ENCODE results near the gene ZNF440.
A peak's percentile ranks its signal among the peaks of the same experiment; 100 is the strongest.
"Not testable (repeated sequence)": the region's sequence is repeated elsewhere in the genome, so short reads cannot be mapped to it uniquely, and the experiment has no call there.

The ZNF440 gene

DNA sequence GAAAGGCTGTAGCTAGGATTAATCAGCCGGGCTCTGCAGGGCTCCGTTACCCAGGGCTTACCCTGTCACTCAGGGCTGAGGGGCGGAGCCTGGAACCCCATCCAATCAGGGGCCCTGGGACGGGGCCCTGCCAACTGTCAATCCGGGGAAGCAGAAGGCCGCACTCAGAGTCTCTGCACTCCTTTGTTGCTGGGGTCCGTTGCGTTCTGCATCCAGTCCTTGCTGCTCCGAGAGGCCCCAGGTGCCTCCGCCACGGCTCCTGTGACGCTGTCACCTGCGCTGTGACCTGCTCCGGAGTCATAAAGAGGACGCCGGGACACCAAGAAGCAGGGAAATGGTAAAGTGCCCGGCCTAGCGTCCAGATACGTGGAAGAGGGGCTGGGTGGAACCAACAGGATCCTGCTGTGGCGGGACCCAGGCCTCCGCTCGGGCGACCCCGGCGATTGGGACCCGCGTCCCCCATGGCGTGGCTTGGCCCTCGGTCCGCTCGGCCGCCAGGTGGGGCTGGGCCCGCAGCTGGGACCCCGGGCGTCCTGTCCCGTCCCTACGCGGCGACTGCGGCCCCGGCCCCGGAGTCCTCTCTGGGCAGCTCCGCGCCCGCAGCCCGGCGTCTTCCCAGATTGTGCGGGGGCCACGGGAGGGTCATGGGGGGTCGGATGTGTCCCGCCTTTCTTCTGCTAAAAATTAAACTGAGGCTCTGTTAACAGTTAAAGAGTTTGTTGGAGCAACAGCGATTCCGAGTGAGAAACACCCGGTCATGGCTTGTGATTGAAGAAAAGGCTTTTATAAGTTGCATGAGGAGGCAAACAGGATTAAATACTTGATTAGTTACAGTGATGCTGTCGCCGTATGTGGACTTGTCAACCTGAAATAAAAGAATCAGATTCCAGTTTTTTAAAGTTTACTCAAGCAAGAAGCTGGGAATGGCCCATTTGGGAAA is 15.4 kb upstream of the ZNF440 start, which contains the start of gene ZNF491:
Gene ZNF491, plus strand, starts transcription at position 133 of the 940 bp plus-strand sequence. CDS start 7,431 bp downstream, outside the sequence.
- Mint-ChIP-seq H3K9me3 (peaks cover 14% of the 10 kb centered on the region), H3K27ac (peak within 1 kb of the TSS; percentile 76)
- CTCF ChIA-PET = interaction anchor here (0.6 to 2.4 kb wide), 22 partner anchors 8 to 425 kb away, joined by 3 to 24 read pairs (median 4); partner anchors contain the start of genes ZNF20, ZNF440, ZNF69 and ZNF700

DNA sequence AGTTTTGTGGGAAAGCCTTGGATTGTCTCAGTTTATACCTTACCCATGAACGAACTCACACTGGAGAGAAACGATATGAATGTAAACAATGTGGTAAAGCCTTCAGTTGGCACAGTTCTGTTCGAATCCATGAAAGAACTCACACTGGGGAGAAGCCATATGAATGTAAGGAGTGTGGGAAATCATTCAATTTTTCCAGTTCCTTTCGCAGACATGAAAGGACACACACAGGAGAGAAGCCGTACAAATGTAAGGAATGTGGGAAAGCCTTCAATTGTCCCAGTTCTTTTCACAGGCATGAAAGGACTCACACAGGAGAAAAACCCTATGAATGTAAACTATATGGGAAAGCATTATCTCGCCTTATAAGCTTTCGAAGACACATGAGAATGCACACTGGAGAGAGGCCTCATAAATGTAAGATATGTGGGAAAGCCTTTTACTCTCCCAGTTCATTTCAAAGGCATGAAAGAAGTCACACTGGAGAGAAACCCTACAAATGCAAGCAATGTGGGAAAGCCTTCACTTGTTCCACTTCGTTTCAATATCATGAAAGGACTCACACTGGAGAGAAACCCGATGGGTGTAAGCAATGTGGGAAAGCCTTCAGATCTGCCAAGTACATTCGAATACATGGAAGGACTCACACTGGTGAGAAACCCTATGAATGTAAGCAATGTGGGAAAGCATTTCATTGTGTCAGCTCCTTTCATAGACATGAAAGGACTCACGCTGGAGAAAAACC is 7.5 kb upstream of the ZNF440 start:
- Mint-ChIP-seq H3K27ac (no peak overlapping the region), H3K27me3 (no peaks in the 10 kb centered on the region), H3K36me3 (peaks cover 12% of the 10 kb centered on the region), H3K9me3 (peaks cover 59% of the 10 kb centered on the region), H3K4me1 (no peaks in the 10 kb centered on the region), H3K4me3 (no peak overlapping the region)
- CTCF ChIA-PET = no interaction called here
- DNase-seq = no peak

More for the DNA sequence above, 15.4 kb upstream of the ZNF440 start, which contains the start of gene ZNF491:
- Mint-ChIP-seq H3K4me3 (peak within 1 kb of the TSS; percentile 84), H3K27me3 (peaks cover 21% of the 10 kb centered on the region), H3K4me1 (peaks cover 17% of the 10 kb centered on the region), H3K36me3 (peaks cover 2% of the 10 kb centered on the region)
- peak; percentile 90 for DNase-seq

DNA sequence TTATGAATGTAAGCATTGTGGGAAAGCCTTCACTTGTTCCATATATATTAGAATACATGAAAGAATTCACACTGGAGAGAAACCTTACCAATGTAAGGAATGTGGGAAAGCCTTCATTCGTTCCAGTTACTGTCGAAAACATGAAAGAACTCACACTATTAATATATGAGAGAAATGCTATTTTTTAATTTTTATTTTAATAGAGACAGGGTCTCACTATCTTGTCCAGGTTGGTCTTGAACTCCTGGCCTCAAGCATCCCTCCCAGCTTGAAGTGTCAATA is 7.0 kb upstream of the ZNF440 start:
- CTCF ChIA-PET = no interaction called here
- Mint-ChIP-seq H3K27ac (no peak overlapping the region), H3K27me3 (no peaks in the 10 kb centered on the region), H3K4me1 (no peaks in the 10 kb centered on the region), H3K4me3 (no peak overlapping the region), H3K9me3 (peaks cover 60% of the 10 kb centered on the region), H3K36me3 (peaks cover 12% of the 10 kb centered on the region)
- no peak for DNase-seq

DNA sequence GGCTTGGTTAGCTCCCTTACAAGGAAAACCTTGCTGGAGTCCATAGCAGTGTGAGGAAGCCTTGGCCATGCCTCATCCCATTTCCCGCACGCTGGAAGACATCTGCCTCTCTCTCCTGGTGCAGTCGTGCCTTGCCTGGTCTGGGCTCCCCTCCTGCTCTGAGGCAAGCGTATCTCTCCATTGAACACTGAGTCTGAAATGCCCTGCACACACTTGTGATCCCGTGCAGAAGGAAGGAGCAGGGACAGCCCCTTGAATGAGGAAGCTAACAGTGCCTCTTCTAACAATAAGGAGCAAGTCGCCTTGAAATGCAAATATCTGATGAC is 407 bp upstream of the ZNF440 start:
- CTCF ChIA-PET = interaction anchor here (0.8 to 4.0 kb wide), 2 partner anchors 13 to 16 kb away, joined by 3 to 22 read pairs; partner anchors contain the start of gene ZNF491
- Mint-ChIP-seq H3K9me3 (peaks cover 37% of the 10 kb centered on the region), H3K4me3 (peak overlapping the region; percentile 80), H3K36me3 (peaks cover 30% of the 10 kb centered on the region), H3K4me1 (peaks cover 26% of the 10 kb centered on the region), H3K27me3 (no peaks in the 10 kb centered on the region), H3K27ac (peak overlapping the region; percentile 68)
- no peak for DNase-seq

DNA sequence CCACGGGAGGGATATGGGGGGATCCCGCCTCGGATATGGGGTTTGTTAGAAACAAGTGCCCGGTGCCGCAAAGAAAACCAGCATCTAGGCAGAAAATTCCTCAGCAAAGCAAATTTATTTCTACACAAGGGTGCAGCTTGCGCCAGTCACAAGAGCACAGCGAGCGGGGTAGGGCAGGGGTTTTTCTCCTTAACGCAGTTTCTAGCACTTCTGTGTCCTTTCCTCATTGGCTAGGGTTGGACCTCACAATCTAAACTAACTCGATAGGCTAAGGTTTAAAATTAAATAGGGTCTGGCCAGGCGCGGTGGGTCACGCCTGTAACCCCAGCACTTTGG is 595 bp downstream of the ZNF440 start:
- CTCF ChIA-PET = interaction anchor here (4.0 kb wide), 1 partner anchor 17 kb away, joined by 22 read pairs; the partner anchor contains the start of gene ZNF491
- Mint-ChIP-seq H3K27me3 (no peaks in the 10 kb centered on the region), H3K27ac (peak overlapping the region; percentile 49), H3K9me3 (peaks cover 33% of the 10 kb centered on the region), H3K4me1 (peaks cover 26% of the 10 kb centered on the region), H3K36me3 (peaks cover 31% of the 10 kb centered on the region), H3K4me3 (peak overlapping the region; percentile 79)
- DNase-seq = no peak

DNA sequence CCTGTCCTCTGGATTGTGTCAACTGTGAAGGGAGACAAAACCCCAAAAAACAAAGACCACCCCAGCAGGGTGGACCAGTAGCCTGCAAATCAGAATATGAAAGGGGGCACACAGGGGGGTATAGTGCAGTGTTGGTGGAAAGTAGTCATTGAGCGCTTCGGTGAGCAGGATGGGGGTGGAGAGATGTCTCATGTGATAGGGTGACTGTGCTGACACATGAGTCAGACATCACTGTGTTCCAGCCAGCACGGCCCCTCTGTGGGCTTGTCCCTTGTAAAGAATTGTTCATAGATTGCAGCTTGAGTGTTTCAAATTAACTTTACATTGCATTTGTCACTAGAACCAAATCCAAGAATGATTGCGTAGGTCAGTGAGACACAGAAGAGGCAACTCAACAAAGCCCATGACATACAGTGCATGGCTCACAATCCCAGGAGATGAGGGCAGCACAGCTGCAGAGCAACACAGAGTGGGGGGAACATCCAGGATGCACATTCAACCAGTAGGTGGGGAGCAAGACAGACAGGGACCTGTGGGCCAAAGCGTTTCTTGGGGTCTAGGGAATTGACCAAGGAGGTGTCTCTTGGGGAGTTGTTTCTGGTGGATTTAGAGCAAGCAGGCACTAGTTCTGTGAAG is 7.5 kb downstream of the ZNF440 start:
- CTCF ChIA-PET = no interaction called here
- H3K27ac Mint-ChIP-seq = no peak overlapping the region
- peaks cover 55% of the 10 kb centered on the region for H3K9me3 Mint-ChIP-seq
- no peak for DNase-seq
- no peak overlapping the region for H3K4me3 Mint-ChIP-seq
- H3K27me3 Mint-ChIP-seq = no peaks in the 10 kb centered on the region
- H3K4me1 Mint-ChIP-seq = no peaks in the 10 kb centered on the region
- peaks cover 54% of the 10 kb centered on the region for H3K36me3 Mint-ChIP-seq

DNA sequence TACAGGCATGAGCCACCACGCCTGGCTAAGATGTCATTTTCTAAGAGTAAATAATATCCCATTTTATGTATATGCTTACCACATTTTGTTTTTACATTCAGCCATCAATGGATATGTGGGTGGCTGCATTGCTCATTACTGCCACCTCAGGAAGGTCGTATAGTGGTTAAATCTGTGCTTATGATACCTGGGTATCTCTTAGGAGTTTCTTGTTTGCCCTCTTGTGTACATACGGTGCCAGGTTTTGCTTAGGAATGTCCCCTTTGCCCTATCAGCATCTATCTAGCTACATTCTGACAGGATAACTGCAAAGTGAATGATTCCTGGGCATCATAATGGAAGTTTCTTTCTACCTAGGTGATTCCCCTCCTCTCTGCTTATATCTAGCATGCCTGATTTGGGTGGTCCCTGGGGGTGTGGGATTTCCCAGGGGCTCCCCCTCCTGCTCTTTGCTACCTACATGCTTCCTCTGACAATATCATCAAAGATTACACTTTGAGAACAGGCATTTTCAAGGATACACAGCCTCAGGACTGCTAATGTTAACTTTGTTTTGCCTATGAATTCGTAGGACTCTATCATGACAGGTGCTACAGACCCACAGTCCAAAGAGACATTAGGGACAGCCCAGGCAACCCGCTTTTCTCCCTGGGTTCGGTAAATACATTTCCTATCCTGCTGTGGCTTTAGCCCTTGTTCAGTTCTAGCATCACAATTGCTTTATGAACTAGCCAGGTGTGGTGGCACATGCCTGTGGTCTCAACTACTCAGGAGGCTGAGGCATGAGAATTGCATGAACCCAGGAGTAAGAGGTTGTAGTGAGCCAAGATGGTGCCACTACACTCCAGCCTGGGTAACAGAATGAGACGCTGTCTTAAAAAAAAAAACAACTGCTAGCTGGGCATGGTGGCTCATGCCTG is 15.1 kb downstream of the ZNF440 start:
- H3K27ac Mint-ChIP-seq, H3K27me3 Mint-ChIP-seq, DNase-seq, H3K4me1 Mint-ChIP-seq, H3K4me3 Mint-ChIP-seq, CTCF ChIA-PET: not testable (repeated sequence)
- Mint-ChIP-seq H3K9me3 (peaks cover 74% of the 10 kb centered on the region), H3K36me3 (peaks cover 78% of the 10 kb centered on the region)

DNA sequence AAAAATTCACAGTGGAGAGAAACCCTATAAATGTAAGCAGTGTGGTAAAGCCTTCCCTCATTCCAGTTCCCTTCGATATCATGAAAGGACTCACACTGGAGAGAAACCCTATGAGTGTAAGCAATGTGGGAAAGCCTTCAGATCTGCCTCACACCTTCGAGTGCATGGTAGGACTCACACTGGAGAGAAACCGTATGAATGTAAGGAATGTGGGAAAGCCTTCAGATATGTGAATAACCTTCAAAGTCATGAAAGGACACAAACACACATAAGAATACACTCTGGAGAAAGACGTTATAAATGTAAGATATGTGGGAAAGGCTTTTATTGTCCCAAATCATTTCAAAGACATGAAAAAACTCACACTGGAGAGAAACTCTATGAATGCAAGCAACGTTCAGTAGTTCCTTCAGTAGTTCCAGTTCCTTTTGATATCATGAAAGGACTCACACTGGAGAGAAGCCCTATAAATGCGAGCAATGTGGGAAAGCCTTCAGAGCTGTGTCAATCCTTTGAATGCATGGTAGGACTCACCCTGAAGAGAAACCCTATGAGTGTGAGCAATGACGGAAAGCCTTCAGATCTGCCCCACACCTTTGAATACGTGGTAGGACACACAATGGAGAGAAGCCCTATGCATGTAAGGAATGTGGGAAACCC is 18.3 kb downstream of the ZNF440 start:
- no peak for DNase-seq
- H3K4me3 Mint-ChIP-seq = no peak overlapping the region
- H3K9me3 Mint-ChIP-seq = peaks cover 75% of the 10 kb centered on the region
- no peaks in the 10 kb centered on the region for H3K27me3 Mint-ChIP-seq
- H3K4me1 Mint-ChIP-seq = no peaks in the 10 kb centered on the region
- peaks cover 71% of the 10 kb centered on the region for H3K36me3 Mint-ChIP-seq
- H3K27ac Mint-ChIP-seq = no peak overlapping the region
- CTCF ChIA-PET = no interaction called here

DNA sequence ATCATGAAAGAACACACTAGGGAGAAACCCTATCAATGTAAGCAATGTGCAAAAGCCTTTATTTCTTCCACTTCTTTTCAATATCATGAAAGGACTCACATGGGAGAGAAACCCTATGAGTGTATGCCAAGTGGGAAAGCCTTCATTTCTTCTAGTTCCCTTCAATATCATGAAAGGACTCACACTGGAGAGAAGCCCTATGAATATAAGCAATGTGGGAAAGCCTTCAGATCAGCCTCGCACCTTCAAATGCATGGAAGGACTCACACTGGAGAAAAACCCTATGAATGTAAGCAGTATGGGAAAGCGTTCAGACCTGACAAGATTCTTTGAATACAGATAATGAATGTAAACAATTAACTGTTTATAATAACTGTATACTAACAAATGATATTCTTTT is 19.5 kb downstream of the ZNF440 start:
- DNase-seq = no peak
- Mint-ChIP-seq H3K27ac (no peak overlapping the region), H3K4me3 (no peak overlapping the region), H3K27me3 (no peaks in the 10 kb centered on the region), H3K4me1 (no peaks in the 10 kb centered on the region), H3K9me3 (peaks cover 68% of the 10 kb centered on the region), H3K36me3 (peaks cover 59% of the 10 kb centered on the region)
- CTCF ChIA-PET = no interaction called here

DNA sequence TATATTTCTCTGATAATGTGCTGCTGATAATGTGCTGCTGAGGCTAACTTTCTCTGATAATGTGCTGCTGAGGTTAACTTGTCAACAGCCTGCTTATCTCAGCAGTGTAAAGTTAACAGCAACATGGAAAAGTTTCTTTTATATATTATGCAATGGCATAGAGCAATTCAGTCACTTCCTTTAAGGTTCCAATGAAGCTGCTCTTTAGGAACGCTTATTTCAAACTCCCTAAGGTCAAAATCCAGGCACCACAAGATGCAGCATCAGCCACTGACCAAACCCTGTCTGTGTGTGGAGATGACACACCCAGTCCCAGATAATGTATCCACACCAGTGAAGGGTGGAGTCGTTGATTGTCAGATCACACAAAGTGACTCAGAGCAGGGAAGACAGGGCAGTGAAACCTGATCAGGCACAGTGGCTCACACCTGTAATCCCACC is 21.6 kb downstream of the ZNF440 start:
- CTCF ChIA-PET, DNase-seq: not testable (repeated sequence)
- H3K9me3 Mint-ChIP-seq = peaks cover 66% of the 10 kb centered on the region

DNA sequence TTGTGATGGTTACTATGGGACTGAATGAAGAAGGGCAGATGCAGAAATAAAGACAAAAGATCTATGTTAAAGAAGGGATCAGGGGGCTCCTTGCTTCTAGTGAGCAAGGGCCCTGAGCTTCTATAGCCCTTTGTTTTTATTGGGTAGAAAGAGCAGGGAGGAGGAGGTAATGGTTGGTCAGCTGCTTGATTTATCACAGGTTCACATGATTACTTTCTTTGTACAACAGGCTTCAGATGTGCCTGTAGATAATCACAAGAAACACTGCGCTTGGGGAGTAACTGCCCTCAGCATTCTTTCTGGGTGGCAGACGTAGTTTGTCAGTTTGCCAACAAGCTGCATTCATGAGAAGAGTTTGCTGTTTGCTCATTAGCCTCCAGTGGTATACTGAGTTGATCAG is 29.6 kb downstream of the ZNF440 start:
- Mint-ChIP-seq H3K9me3 (peaks cover 42% of the 10 kb centered on the region), H3K4me3 (no peak overlapping the region)
- CTCF ChIA-PET = no interaction called here

More for the DNA sequence above, 21.6 kb downstream of the ZNF440 start:
- H3K27ac Mint-ChIP-seq, H3K27me3 Mint-ChIP-seq, H3K4me1 Mint-ChIP-seq, H3K4me3 Mint-ChIP-seq: not testable (repeated sequence)
- peaks cover 39% of the 10 kb centered on the region for H3K36me3 Mint-ChIP-seq

DNA sequence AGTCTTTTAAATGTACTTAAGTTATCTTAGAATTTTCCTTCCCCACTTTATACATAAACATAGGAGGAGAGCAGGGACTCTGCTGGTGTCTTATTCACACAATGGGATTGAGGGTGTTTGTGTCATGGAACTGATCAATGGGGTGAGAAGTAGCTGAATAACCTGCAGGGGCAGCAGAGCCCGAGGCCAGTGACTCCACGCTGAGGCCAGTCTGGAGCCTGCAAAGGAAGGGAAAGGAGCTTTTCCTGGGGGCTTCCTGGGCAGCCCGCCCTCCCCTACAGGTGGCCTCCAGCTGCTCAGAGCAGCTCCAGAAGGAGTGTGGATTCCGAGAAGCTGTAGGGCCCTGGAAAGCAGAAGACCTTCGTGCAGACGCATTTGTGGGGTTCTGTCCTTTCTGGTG is 33.5 kb downstream of the ZNF440 start:
- Mint-ChIP-seq H3K9me3 (peaks cover 28% of the 10 kb centered on the region), H3K4me1 (peaks cover 21% of the 10 kb centered on the region), H3K36me3 (peaks cover 26% of the 10 kb centered on the region)
- H3K27me3 Mint-ChIP-seq, H3K4me3 Mint-ChIP-seq, DNase-seq, H3K27ac Mint-ChIP-seq: not testable (repeated sequence)
- CTCF ChIA-PET = interaction anchor here (0.9 kb wide), 1 partner anchor 78 kb away, joined by 3 read pairs; no protein-coding TSS in a partner anchor

More for the DNA sequence above, 29.6 kb downstream of the ZNF440 start:
- peaks cover 3% of the 10 kb centered on the region for H3K27me3 Mint-ChIP-seq
- DNase-seq = no peak
- H3K27ac Mint-ChIP-seq = no peak overlapping the region
- H3K4me1 Mint-ChIP-seq = peaks cover 10% of the 10 kb centered on the region
- peaks cover 8% of the 10 kb centered on the region for H3K36me3 Mint-ChIP-seq

DNA sequence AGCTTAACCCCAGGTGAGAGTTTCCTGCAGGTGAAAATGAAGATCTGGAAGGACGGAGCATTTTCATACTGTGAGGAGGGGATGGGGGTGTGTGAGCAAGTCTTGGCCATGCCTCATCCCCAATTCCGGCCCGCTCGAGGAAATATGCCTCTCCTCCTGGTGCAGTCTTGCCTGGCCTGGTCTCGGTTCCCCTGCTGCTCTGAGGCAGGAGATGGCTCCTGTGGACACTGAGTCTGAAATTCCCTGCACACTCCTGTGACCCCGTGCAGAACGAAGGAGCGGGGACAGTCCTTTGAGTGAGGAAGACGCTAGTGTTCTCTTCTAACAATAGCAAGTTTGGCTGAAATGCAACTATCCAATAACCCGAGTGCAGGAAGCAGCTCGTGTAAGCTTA is 34.1 kb downstream of the ZNF440 start:
- CTCF ChIA-PET = interaction anchor here (0.9 kb wide), 1 partner anchor 79 kb away, joined by 3 read pairs; no protein-coding TSS in a partner anchor
- peaks cover 26% of the 10 kb centered on the region for H3K36me3 Mint-ChIP-seq
- peaks cover 21% of the 10 kb centered on the region for H3K4me1 Mint-ChIP-seq
- H3K27me3 Mint-ChIP-seq = peaks cover 3% of the 10 kb centered on the region
- H3K9me3 Mint-ChIP-seq = peaks cover 27% of the 10 kb centered on the region
- H3K27ac Mint-ChIP-seq = peak overlapping the region; percentile 88
- peak overlapping the region; percentile 82 for H3K4me3 Mint-ChIP-seq
- DNase-seq = no peak
